ENCODE measurements around the gene DLK1.

Gene DLK1

GRCh38 chr14:100693877-100694578, 32.7 kb upstream of the DLK1 start:
- DNase-seq, result no peak

- DNase-seq, result no peak
These were observed 31.9 kb upstream of the DLK1 start for GRCh38 chr14:100694579-100695422.

GRCh38 chr14:100695423-100695738, 31.3 kb upstream of the DLK1 start:
- DNase-seq, result no peak

- no peak for DNase-seq
These were observed 30.7 kb upstream of the DLK1 start for GRCh38 chr14:100696008-100696407.

- DNase-seq, result no peak
These were observed 30.1 kb upstream of the DLK1 start for GRCh38 chr14:100696590-100696989.

- DNase-seq, result no peak
These were observed 28.6 kb upstream of the DLK1 start for GRCh38 chr14:100698066-100698465.

- DNase-seq, result peak in 1 of 2 experiments; percentile 64
These were observed 27.8 kb upstream of the DLK1 start for GRCh38 chr14:100698666-100699448.

GRCh38 chr14:100701314-100701713, 25.4 kb upstream of the DLK1 start:
- DNase-seq, result no peak

- no peak for DNase-seq
These were observed 24.1 kb upstream of the DLK1 start for GRCh38 chr14:100702590-100702989.

- no peak for DNase-seq
These were observed 23.1 kb upstream of the DLK1 start for GRCh38 chr14:100703386-100704220.

GRCh38 chr14:100706200-100706599, 20.5 kb upstream of the DLK1 start:
- DNase-seq, result no peak

GRCh38 chr14:100706860-100707259, 19.8 kb upstream of the DLK1 start:
- no peak for DNase-seq

GRCh38 chr14:100708425-100709288, 18.0 kb upstream of the DLK1 start:
- DNase-seq, result peak in 1 of 2 experiments; percentile 42

- DNase-seq, result no peak
These were observed 17.1 kb upstream of the DLK1 start for GRCh38 chr14:100709289-100710284.

- DNase-seq, result no peak
These were observed 16.3 kb upstream of the DLK1 start for GRCh38 chr14:100710391-100710790.

GRCh38 chr14:100710826-100711462, 15.7 kb upstream of the DLK1 start:
- no peak for DNase-seq

GRCh38 chr14:100711493-100711892, 15.2 kb upstream of the DLK1 start:
- peak; percentile 57 to 86 for DNase-seq

GRCh38 chr14:100712490-100712889, 14.2 kb upstream of the DLK1 start:
- no peak for DNase-seq

- peak in 1 of 2 experiments; percentile 52 for DNase-seq
These were observed 13.0 kb upstream of the DLK1 start for GRCh38 chr14:100713705-100714104.
